ENCODE measurements around the gene PALS2. TPM values are rescaled to one million over a fixed set of nuclear protein-coding genes. Genes with fewer than 3 reads are reported as not detected.

Gene PALS2
- total and polyA plus RNA-seq, 2 donors (not counting 3 experiments of a cell fraction or from before 2014, with no cell fraction given), result 4.3 to 23.6 TPM

DNA sequence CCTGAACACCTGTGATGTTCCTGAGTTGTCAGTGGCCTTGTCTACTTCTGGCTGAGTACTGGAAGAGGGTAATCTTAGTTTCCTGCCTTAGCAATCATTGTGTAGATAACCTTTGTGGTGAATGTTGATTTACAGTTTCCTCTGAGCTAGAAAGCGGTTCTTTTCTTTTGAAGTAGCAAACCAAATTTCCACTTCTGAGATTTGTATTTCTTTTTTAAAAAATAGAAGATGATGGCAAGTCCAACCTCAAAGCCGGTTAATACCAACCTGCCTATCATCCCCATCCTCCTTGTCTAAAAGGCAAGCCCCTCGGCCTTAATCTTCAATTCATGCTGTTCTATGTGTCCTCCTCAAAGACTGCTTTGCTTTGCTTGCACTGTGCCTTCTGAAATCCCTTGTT, 12.5 kb upstream of the PALS2 start:
- no peak overlapping the region for H3K4me3 ChIP-seq (replicated peaks in 1 of 3; ENCODE audit: insufficient read depth in 1 of 3, low read depth in 1 of 3, low read length in 3 of 3)
- H2AFZ ChIP-seq (ENCODE audit: low read depth, low read length), result no peak overlapping the region
- peaks cover 3 to 7% of the 10 kb centered on the region in 2 experiments for H3K27me3 ChIP-seq (ENCODE audit: control insufficient read depth in 2 of 2, insufficient read depth in 2 of 2, low read length in 2 of 2)
- H3K9me3 ChIP-seq (replicated peaks; ENCODE audit: control insufficient read depth, insufficient read depth, low read length), result no peaks in the 10 kb centered on the region
- H3K9me1 ChIP-seq (replicated peaks; ENCODE audit: control insufficient read depth, extremely low read depth, insufficient read depth, low read length), result no peaks in the 10 kb centered on the region
- intact Hi-C loops (cut with micrococcal nuclease) (no loop called here), dilution Hi-C loops (cut with MboI; ENCODE audit: extremely low pct_ligation_motif_present, low sequenced_read_pairs) (no loop called here)
- no peaks in the 10 kb centered on the region for H3K4me1 ChIP-seq (ENCODE audit: control insufficient read depth, extremely low read depth, insufficient read depth, low read length)
- TF ChIP-seq POLR2AphosphoS5 (IDR thresholded peaks at IDR 0.05; ENCODE audit: insufficient read depth, low read depth, low read length), result no peak
- no peak for TF ChIP-seq JUN (IDR thresholded peaks at IDR 0.05; ENCODE audit: borderline replicate concordance, insufficient read depth, insufficient read length, low read depth)
- TF ChIP-seq POLR2A (IDR thresholded peaks at IDR 0.05; ENCODE audit: low read depth, low read length), result no peak
- TF ChIP-seq MYC (IDR thresholded peaks at IDR 0.05; ENCODE audit: low read depth, low read length), result no peak
- no peak for TF ChIP-seq GATA2 (IDR thresholded peaks at IDR 0.05; ENCODE audit: insufficient read depth, insufficient read length, low read depth, low read length)
- TF ChIP-seq, protein P1, sequence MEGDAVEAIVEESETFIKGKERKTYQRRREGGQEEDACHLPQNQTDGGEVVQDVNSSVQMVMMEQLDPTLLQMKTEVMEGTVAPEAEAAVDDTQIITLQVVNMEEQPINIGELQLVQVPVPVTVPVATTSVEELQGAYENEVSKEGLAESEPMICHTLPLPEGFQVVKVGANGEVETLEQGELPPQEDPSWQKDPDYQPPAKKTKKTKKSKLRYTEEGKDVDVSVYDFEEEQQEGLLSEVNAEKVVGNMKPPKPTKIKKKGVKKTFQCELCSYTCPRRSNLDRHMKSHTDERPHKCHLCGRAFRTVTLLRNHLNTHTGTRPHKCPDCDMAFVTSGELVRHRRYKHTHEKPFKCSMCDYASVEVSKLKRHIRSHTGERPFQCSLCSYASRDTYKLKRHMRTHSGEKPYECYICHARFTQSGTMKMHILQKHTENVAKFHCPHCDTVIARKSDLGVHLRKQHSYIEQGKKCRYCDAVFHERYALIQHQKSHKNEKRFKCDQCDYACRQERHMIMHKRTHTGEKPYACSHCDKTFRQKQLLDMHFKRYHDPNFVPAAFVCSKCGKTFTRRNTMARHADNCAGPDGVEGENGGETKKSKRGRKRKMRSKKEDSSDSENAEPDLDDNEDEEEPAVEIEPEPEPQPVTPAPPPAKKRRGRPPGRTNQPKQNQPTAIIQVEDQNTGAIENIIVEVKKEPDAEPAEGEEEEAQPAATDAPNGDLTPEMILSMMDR (IDR thresholded peaks at IDR 0.05; ENCODE audit: extremely low read depth in 1 of 2, insufficient read depth in 1 of 2, low read depth in 1 of 2, low read length in 2 of 2), result no peak
- TF ChIP-seq FOS (IDR thresholded peaks at IDR 0.05; ENCODE audit: borderline replicate concordance, insufficient read depth, low read length), result no peak
- TF ChIP-seq, protein P2, sequence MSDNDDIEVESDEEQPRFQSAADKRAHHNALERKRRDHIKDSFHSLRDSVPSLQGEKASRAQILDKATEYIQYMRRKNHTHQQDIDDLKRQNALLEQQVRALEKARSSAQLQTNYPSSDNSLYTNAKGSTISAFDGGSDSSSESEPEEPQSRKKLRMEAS (IDR thresholded peaks at IDR 0.05; ENCODE audit: insufficient read depth, insufficient read length), result no peak
- TF ChIP-seq EZH2 (IDR thresholded peaks at IDR 0.05; ENCODE audit: borderline replicate concordance, low read depth, low read length, severe bottlenecking), result no peak
- DNase-seq (ENCODE audit: low read depth, low spot score) (no peak), FAIRE-seq (no peak)
- ChIA-PET CTCF (no interaction called here), POLR2A (no interaction called here)
- no peaks in the 10 kb centered on the region for H3K36me3 ChIP-seq (ENCODE audit: control insufficient read depth in 2 of 2, extremely low read depth in 1 of 2, insufficient read depth in 2 of 2, low read length in 2 of 2)
- no TSS peak for BruUV-seq (replicated peaks)
- H3K79me2 ChIP-seq (ENCODE audit: control insufficient read depth, insufficient read depth, low read length), result no peaks in the 10 kb centered on the region
- no peak overlapping the region for H3K9ac ChIP-seq (replicated peaks; ENCODE audit: extremely low read depth, insufficient read depth, low read length)
- no peaks in the 10 kb centered on the region for H4K20me1 ChIP-seq (replicated peaks; ENCODE audit: control insufficient read depth, extremely low read depth, insufficient read depth, low read length)
- no peak overlapping the region for H3K4me2 ChIP-seq (ENCODE audit: insufficient read depth, low read length)
- no peak overlapping the region for H3K27ac ChIP-seq (ENCODE audit: insufficient read depth, low read depth, low read length)
